Hematopoietic multipotent progenitor cell treated with erythropoietin and hydrocortisone succinate and interleukin-3 and kit ligand, for 6 days (in vitro differentiated cells): Measurements from ENCODE around the gene SRRM4.
"Not testable (repeated sequence)": the region's sequence is repeated elsewhere in the genome, so short reads cannot be mapped to it uniquely, and the experiment has no call there.

ENCODE experiments used
- DNase-seq: peaks from one replicate; pipeline ENCODE4 v3.0.0-alpha.2; 2015

Gene SRRM4

DNA sequence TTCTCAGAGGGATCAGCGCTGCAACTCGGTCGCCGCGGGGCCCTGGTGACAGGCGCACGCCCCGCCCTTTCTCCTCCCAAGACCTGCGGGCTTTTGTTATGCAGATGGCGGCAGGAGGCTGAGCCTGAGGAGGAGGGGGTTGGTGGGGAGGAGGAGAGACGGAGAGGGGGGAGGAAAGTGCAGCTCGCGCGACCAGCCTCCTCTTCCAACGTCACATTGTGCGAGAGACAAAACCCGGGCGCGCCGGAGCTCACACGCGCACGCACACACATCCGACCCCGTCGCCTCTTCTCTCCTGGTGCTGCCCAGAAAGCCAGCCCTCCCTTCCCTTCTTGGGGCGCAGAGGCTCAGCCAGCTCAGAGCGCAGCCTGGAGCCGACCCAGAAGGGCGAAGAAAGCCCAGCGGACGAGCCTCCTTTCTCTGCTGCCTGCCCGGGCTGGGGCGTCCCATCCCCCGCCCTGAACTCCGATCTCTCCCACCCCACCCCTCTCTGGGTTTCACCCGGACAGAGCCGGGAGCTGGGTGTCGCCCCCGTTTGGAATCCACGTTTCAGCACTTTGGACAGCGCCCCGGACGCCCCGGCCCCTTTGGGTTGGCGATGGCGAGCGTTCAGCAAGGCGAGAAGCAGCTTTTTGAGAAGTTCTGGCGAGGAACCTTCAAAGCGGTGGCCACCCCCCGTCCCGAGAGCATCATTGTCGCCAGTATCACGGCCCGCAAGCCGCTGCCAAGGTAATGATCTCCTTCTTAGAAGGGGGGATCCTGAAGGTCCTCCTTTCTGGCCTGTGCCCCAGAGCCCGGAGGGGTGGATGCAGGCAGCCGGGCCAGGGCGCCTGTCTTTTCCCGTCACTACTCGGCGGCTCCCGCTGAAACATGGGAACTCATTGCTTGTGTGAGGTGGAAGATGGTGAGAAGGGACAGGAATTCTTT is at the start of gene SRRM4:
Gene SRRM4 (plus strand): TSS at position 257 of the 927 bp plus-strand sequence. CDS start 342 bp downstream, at position 599.
- DNase-seq, result peak; percentile 47

- no peak for DNase-seq
Observed at GRCh38 chr12:118946256-118946655, 35.1 kb upstream of the SRRM4 start.

GRCh38 chr12:118958520-118958919 is 22.8 kb upstream of the SRRM4 start:
- DNase-seq, result no peak

- no peak for DNase-seq
Observed at GRCh38 chr12:118959348-118959747, 22.0 kb upstream of the SRRM4 start.

GRCh38 chr12:118959985-118960560 is 21.3 kb upstream of the SRRM4 start:
- DNase-seq, result no peak

- no peak for DNase-seq
Observed at GRCh38 chr12:118960865-118961264, 20.5 kb upstream of the SRRM4 start.

DNA sequence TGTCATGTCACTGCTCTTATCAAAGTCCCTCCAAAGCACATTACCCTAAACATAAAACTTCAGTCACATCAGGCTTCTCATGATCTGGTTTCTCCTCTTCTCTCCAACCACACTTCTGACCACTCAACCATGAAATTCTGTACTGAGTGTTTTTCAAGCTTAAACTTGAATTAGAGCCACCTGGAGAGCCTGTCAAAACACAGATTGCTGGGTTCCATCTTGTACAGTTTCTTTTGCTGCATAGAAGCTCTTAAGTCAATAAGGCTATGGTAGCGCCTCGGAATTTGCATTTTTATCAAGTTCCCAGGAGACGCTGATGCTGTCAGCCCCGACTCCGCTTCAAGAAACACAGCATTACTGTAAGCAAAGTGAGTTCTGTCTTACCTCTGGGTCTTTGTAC is 16.4 kb upstream of the SRRM4 start:
- DNase-seq, result no peak

GRCh38 chr12:118970856-118971255 is 10.5 kb upstream of the SRRM4 start:
- no peak for DNase-seq

- DNase-seq, result no peak
Observed at GRCh38 chr12:118972982-118973381, 8.4 kb upstream of the SRRM4 start.

GRCh38 chr12:118979763-118980406 is 1.5 kb upstream of the SRRM4 start:
- peak; percentile 76 for DNase-seq

DNA sequence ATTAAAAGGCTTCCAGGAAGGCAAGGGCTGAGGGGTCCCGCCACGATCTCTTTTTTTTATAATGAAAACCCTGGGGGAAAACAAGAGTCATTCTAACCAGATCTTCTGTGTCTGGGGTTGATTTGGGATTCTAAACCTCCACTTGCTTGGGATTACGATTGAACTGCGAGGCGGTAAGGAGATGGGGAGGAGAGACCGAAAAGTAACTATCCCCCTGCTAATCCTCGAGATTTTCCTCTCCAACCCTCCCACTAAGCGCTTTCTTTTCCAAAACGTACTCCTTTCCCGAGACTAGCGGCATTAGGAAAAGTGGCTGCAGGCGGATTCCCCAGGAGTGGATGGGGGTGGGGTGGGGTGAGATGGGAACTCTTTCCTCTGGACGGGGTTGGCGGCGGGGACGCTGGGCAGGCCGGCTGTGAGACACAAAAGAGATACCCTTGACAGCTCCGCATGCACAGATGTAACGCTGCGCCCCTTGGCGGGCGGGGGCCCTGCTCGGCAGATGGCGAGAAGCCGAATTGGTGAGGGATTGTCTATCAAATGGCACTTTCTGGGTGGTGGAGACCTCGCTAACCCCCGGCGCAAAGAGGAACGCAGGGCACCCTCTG is 830 bp upstream of the SRRM4 start:
- no peak for DNase-seq

DNA sequence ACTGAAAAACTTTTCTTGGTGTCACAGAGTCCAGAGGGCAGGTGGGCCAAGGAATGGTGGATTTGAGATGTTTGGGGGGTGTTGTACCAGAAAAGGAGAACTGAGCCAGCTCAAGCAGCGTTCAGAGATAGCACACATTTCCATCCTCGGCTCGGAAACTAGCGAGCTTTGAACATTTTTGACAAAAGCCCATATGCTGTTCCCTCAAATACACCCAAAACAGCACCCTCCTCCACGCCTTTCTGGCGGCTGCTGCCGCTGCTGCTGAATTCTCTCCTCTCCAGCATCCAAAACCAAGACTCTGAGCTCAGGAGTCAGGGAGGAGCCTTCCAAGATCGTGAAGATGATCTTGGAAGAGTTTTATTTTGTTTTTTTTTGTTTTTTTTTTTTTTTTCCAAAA is 961 bp downstream of the SRRM4 start:
- no peak for DNase-seq

DNA sequence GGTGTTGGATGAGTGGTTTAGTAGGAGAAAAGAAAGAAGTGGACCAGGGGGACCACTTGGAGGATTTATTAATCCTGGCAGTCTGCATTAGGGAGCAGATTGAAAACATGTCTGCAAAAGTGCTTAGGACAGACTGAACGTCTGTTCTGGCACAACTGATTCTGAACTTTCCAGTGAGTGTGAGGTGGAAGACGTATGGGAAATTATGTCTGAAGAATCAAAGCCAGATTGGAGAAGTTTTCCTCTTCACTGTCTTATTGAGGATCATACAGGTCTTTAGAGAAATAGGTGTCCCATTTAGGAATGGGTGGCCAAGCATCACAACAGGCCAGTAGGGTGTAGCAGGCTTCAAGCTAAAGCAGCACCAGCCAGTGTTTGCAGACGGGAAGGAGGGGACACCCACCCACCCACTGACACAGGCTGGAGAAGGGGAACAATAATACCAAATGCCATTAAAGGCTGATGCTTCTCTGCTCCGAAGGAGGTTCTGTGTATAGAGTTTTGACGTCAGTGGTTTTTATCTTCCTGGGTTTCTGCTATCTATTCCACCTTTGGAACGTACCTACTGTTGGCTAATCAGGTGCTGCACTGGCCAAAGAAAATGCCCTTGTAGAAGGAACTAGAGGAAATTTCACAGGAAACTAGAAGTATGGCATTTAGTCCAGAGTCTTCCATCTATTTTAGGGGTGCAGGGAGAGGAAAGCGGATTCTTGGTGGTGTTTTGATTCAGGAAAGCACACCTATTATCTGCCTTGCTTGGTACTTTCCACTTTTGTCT is 1.8 kb downstream of the SRRM4 start:
- DNase-seq, result no peak

DNA sequence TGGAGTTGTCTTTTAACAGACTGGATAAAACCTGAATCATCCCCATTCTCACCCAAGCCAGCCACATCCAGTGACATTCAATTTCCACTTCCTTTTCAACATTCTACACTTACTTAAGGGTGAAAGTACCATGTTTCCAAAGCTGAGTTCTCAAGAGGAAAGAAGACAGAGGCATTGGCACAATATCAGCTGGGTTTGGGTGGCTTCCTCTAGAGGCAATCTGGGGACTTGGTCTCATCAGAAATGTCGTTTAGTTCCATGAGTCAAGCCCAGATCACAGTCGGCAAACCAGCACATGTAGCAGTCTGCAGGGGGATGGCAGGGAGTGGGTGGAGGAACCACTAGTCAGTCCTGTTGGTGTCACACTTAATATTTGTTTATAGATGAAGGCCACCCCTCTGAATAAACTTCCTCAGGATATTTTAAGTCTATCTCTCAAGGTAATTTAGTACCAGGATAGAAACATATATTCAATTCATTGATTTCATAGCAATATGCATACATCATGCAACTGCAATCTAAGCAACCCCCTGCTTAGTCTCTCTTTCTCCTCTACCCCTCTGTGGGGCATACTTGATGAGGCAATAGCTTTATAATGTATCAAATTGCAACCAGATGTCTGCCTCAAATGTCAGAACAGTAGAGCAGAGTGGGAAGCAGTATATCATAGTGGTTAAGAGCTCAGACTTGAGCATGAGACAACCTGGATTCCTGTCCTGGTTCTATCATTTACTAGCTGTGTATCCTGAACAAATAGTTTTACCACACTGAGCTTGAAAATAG is 3.0 kb downstream of the SRRM4 start:
- DNase-seq, result no peak

DNA sequence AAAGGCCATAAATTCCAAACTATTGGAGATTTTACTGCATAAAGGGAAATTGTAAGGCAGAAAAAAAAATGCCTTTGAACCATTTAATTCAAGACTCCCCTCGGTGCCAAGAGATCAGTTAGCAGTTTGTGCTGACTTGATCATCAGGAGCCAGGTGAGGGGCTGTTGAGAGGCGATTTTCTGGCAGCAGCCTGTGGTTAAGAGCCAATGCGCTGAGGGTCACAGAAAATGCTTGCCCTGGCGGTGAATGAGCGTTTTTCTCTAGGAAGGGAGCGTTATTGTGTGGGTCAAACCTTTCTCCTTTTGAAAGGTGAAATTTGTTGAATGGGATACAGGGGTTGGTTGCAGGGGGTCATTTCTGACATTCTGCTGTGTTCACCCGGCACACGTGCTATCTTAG is 4.7 kb downstream of the SRRM4 start:
- DNase-seq, result no peak

GRCh38 chr12:118999107-118999506 is 17.8 kb downstream of the SRRM4 start:
- DNase-seq, result no peak

DNA sequence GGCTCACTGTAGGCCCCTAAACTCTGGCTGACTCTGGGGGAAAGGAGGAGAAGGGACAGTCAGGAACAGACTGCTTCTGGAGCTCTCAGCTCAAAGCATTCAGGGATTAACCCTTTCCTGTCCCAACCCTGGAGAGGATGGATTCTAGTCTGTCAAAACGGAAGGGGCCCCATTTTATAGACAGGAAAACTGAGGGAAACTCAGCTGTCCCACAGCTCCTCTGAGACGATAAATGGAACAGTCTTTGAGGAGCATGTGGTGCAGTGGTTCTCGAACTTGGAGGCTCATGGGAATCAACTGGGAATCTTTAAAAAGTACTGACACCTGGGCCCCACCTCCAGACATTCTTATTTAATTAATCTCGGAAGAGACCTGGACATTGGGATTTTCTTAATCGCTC is 23.7 kb downstream of the SRRM4 start:
- no peak for DNase-seq

DNA sequence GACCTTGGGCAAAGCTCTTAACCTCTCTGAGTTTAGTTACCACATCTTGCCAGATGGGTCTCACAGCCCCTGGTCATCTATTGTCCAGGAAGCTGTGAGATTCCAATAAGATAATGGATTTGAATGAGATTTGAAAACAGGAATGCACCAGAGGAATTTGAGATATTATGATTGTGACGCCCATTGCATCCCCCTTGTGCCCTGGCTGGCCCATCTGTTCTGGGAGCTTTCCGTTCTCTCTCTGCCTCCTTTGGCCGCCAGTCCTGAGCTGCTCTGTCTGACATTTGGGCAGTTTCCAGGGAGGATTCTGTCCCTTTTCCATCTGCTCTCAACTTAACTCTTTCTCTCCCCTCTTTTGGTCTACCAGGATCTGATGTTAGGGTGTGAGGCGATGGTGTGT is 24.6 kb downstream of the SRRM4 start:
- no peak for DNase-seq

DNA sequence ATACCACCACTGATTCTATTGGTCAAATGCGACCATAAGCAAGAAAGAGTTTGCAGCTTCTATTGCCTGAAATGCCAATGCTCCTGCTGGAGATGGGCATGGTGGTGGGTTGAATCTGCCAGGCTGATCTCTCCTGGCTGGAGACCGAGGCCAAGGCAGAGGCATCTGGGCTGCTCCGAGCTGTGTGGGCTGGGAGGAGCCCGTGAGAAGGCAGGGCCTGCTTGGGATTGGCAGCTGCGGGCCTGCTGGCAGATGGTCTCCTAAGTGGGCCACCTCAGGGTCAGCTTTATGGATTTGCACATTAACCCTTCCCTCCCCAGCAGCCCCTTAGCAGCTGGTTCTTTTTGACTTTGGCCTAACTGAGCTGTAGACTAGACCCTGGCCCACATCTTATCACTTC is 25.4 kb downstream of the SRRM4 start:
- DNase-seq, result no peak

GRCh38 chr12:119008273-119008672 is 26.9 kb downstream of the SRRM4 start:
- not testable (repeated sequence) for DNase-seq

- DNase-seq, result no peak
Observed at GRCh38 chr12:119008691-119009221, 27.4 kb downstream of the SRRM4 start.

DNA sequence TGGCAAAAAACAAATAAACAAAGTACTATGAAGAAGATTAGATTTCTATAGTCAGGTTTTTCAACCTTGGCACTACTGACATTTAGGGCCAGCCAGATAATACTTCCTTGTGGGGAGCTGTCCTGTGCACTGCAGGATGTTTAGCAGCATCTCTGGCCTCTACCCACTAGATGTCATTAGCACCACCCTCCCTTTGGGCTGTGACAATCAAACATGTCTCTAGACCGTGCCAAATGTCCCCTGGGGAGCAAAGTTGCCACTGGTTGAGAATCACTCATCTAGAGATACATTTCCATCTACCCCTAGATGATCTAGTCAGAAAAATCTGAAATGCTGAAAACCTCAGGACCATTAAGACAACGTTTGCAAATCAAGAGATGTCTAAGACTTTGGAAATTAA is 29.9 kb downstream of the SRRM4 start:
- no peak for DNase-seq
